Stimulated activated CD4-positive, alpha-beta T cell treated with anti-CD3 and anti-CD28 coated beads, Interleukin-2, amount 100 ng/mL, for 4 hours (primary cell): ENCODE data around the gene TYMS.
A peak's percentile ranks its signal among the peaks of the same experiment; 100 is the strongest.
"Not testable (repeated sequence)": the region's sequence is repeated elsewhere in the genome, so short reads cannot be mapped to it uniquely, and the experiment has no call there.

ENCODE experiments used
- DNase-seq: peaks from one replicate; pipeline ENCODE4 v3.0.0-alpha.2; 2020; ENCODE audit warnings: low read depth

The TYMS gene

GRCh38 chr18:678482-679182 lies 21.2 kb downstream of the TYMS start:
- DNase-seq: no peak

- no peak for DNase-seq
Measured at GRCh38 chr18:679516-679915, 22.1 kb downstream of the TYMS start.

GRCh38 chr18:680392-680791 lies 22.9 kb downstream of the TYMS start:
- no peak for DNase-seq

- no peak for DNase-seq
Measured at GRCh38 chr18:681985-682384, 24.5 kb downstream of the TYMS start.

- not testable (repeated sequence) for DNase-seq
Measured at GRCh38 chr18:682416-682815, 25.0 kb downstream of the TYMS start.

- DNase-seq: no peak
Measured at GRCh38 chr18:682833-683232, 25.4 kb downstream of the TYMS start.

GRCh38 chr18:683531-683930 lies 26.1 kb downstream of the TYMS start:
- DNase-seq: no peak

GRCh38 chr18:685438-685837 lies 28.0 kb downstream of the TYMS start:
- DNase-seq: no peak

GRCh38 chr18:686339-687111 lies 29.1 kb downstream of the TYMS start:
- no peak for DNase-seq

GRCh38 chr18:688323-688722 lies 30.9 kb downstream of the TYMS start:
- no peak for DNase-seq

- no peak for DNase-seq
Measured at GRCh38 chr18:692824-693223, 35.4 kb downstream of the TYMS start.

- no peak for DNase-seq
Measured at GRCh38 chr18:693466-694187, 36.2 kb downstream of the TYMS start.

GRCh38 chr18:697012-697411 lies 39.6 kb downstream of the TYMS start:
- DNase-seq: no peak

GRCh38 chr18:697800-698199 lies 40.3 kb downstream of the TYMS start:
- DNase-seq: no peak

GRCh38 chr18:703213-703967 lies 45.9 kb downstream of the TYMS start:
- no peak for DNase-seq

- DNase-seq: no peak
Measured at GRCh38 chr18:706405-706804, 49.0 kb downstream of the TYMS start.

GRCh38 chr18:708096-708495 lies 50.6 kb downstream of the TYMS start:
- no peak for DNase-seq

- no peak for DNase-seq
Measured at GRCh38 chr18:709771-710170, 52.3 kb downstream of the TYMS start.

- DNase-seq: no peak
Measured at GRCh38 chr18:710418-711300, 53.2 kb downstream of the TYMS start.

GRCh38 chr18:711310-711656 lies 53.8 kb downstream of the TYMS start:
- DNase-seq: no peak

- DNase-seq: peak; percentile 70
Measured at GRCh38 chr18:711657-712400, 54.4 kb downstream of the TYMS start.
